GM12878 (cell line): ENCODE results near the gene CHEK1. TPM values are rescaled to one million over a fixed set of nuclear protein-coding genes. Genes with fewer than 3 reads are reported as not detected.

ENCODE experiments used
- CEBPZ ChIP-seq: fragments of 150-350 bp; IDR thresholded peaks from 2 replicates; pipeline ENCODE4 v1.6.1; 2016; ENCODE audit warnings: low read depth, low read length
- CUX1 ChIP-seq: IDR thresholded peaks from 2 replicates; pipeline ENCODE4 v1.6.1; 2012; ENCODE audit warnings: improper control_type of control experiment, low read depth, low read length; ENCODE audit not compliant: insufficient replicate concordance
- ETV6 ChIP-seq, 2 experiments: fragments of 450-650 bp in 1 of 2; IDR thresholded peaks in 1 of 2; conservative IDR thresholded peaks in 1 of 2; 2 replicates each; pipeline ENCODE4 v1.6.1; 2014; ENCODE audit warnings: antibody characterized with exemption in 1 of 2, borderline replicate concordance in 1 of 2, low read depth in 1 of 2, mild to moderate bottlenecking in 1 of 2, moderate library complexity in 1 of 2
- HDAC2 ChIP-seq: fragments of 200-600 bp; sonication (generic); IDR thresholded peaks from 2 replicates; pipeline ENCODE4 v1.6.1; 2017
- IKZF2 ChIP-seq, 2 experiments: fragments of 450-650 bp; IDR thresholded peaks; 2 replicates each; pipeline ENCODE4 v1.6.1; 2017; ENCODE audit warnings: mild to moderate bottlenecking in 2 of 2, moderate library complexity in 2 of 2
- KDM1A ChIP-seq: fragments of 200-600 bp; sonication (generic); IDR thresholded peaks from 2 replicates; pipeline ENCODE4 v1.6.1; 2016; ENCODE audit warnings: borderline replicate concordance
- MYC ChIP-seq: IDR thresholded peaks from 2 replicates; pipeline ENCODE4 v1.6.1; 2011; ENCODE audit warnings: mild to moderate bottlenecking, low read length, moderate library complexity, inconsistent platforms; ENCODE audit not compliant: insufficient read depth, insufficient replicate concordance, insufficient read length, severe bottlenecking
- PKNOX1 ChIP-seq: fragments of 450-650 bp; IDR thresholded peaks from 2 replicates; pipeline ENCODE4 v1.6.1; 2016; ENCODE audit warnings: mild to moderate bottlenecking
- SMAD5 ChIP-seq: IDR thresholded peaks from 2 replicates; pipeline ENCODE4 v1.6.1; 2016; ENCODE audit warnings: antibody characterized with exemption, low read depth
- SMC3 ChIP-seq: IDR thresholded peaks from 2 replicates; pipeline ENCODE4 v1.6.1; 2011; ENCODE audit warnings: low read length, improper control_type of control experiment, borderline replicate concordance
- SP1 ChIP-seq: IDR thresholded peaks from one replicate; pipeline ENCODE4 v1.6.1; 2011; ENCODE audit warnings: low read depth, low read length
- SREBF1 ChIP-seq: IDR thresholded peaks from 2 replicates; pipeline ENCODE4 v1.6.1; 2012; ENCODE audit warnings: mild to moderate bottlenecking, low read length
- ZNF207 ChIP-seq: fragments of 450-650 bp; IDR thresholded peaks from 2 replicates; pipeline ENCODE4 v1.6.1; 2014; ENCODE audit warnings: antibody characterized with exemption, mild to moderate bottlenecking, borderline replicate concordance
- ZNF687 ChIP-seq: fragments of 450-650 bp; IDR thresholded peaks from 2 replicates; pipeline ENCODE4 v1.6.1; 2017; ENCODE audit warnings: mild to moderate bottlenecking, moderate library complexity
- ZSCAN29 ChIP-seq: fragments of 450-650 bp; IDR thresholded peaks from 2 replicates; pipeline ENCODE4 v1.6.1; 2017; ENCODE audit warnings: mild to moderate bottlenecking, moderate library complexity
- polyA plus RNA-seq, 11 experiments: library from polyadenylated mRNA; depleted of rRNA in 4 of 11; unstranded in 6 of 11; stranded (reverse) in 5 of 11; fragments of >200 nt; fragmentation: Nextera tagmentation in 4 of 11; fragmentation: Illumina TruSeq in 1 of 11; extraction: Ambion mirVana in 4 of 11; extraction: Trizol in 1 of 11; gene quantifications; 1 replicate in 1 of 11; 2 replicates in 10 of 11; pipeline versions ENCODE4 v1.2.1 to v1.2.3, GENCODE V29; 2011 to 2016; ENCODE audit warnings: inconsistent platforms in 2 of 11, missing spikeins in 2 of 11, low read depth in 1 of 11
- total RNA-seq, 4 experiments: library from RNA; depleted of rRNA in 3 of 4; stranded (reverse); fragments of >200 nt in 3 of 4; fragmentation: Illumina TruSeq in 1 of 4; extraction: Trizol in 1 of 4; gene quantifications; 2 replicates each; pipeline versions ENCODE4 v1.2.1 to v1.2.3, GENCODE V29; 2013 to 2021

CHEK1 gene
- total and polyA plus RNA-seq, 10 of the 15 experiments (the other 5 are each of a cell fraction or from before 2014, with no cell fraction given), result 42.1 to 72.9 (median 65.6) TPM

- TF ChIP-seq CEBPZ (peak; percentile 97), KDM1A (no peak), HDAC2 (no peak), ZNF207 (no peak), SMAD5 (peak; percentile 58), ZNF687 (peak; percentile 68), CUX1 (no peak), SP1 (peak; percentile 100), PKNOX1 (peak; percentile 100), IKZF2 (IDR thresholded peaks at IDR 0.05) (peak in 1 of 2 experiments; percentile 43; a peak in 2 of 4 replicates), MYC (no peak), ETV6 (conservative IDR thresholded peaks at IDR 0.05 in 1 of 2, IDR thresholded peaks at IDR 0.05 in 1 of 2; ENCODE audit: borderline replicate concordance in 1 of 2, low read depth in 1 of 2) (no peak; a peak in 1 of 4 replicates), SREBF1 (no peak), ZSCAN29 (no peak), SMC3 (no peak)
These were observed 32.5 kb upstream of the CHEK1 start, which contains the start of gene STT3A (continued) for GRCh38 chr11:125592305-125593113.
